HG02610 (cell line): ENCODE measurements around the gene ORAI2.
A peak's percentile ranks its signal among the peaks of the same experiment; 100 is the strongest.
"Not testable (repeated sequence)": the region's sequence is repeated elsewhere in the genome, so short reads cannot be mapped to it uniquely, and the experiment has no call there.

Experiments
- ATAC-seq: cut with Tn5 transposase; IDR thresholded peaks from one replicate; pipeline ENCODE4 v1.9.1; 2021; ENCODE audit warnings: mild to moderate bottlenecking, moderate library complexity; ENCODE audit not compliant: unreplicated experiment

Gene ORAI2

DNA sequence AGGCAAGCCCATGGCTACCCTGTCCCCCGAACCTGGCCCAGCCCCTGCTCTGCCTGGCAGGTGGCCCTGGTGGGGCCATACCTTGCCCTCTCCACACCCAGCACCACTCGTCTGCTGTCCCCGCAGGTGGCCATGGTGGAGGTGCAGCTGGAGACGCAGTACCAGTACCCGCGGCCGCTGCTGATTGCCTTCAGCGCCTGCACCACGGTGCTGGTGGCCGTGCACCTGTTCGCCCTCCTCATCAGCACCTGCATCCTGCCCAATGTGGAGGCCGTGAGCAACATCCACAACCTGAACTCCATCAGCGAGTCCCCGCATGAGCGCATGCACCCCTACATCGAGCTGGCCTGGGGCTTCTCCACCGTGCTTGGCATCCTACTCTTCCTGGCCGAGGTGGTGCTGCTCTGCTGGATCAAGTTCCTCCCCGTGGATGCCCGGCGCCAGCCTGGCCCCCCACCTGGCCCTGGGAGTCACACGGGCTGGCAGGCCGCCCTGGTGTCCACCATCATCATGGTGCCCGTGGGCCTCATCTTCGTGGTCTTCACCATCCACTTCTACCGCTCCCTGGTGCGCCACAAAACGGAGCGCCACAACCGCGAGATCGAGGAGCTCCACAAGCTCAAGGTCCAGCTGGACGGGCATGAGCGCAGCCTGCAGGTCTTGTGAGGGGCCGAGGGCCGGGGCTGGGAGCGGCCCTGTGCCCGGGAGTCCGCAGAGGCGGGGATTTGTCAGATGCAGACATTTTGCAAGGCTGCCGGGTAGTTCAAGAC lies 13.2 kb downstream of the ORAI2 start:
- ATAC-seq = no peak

DNA sequence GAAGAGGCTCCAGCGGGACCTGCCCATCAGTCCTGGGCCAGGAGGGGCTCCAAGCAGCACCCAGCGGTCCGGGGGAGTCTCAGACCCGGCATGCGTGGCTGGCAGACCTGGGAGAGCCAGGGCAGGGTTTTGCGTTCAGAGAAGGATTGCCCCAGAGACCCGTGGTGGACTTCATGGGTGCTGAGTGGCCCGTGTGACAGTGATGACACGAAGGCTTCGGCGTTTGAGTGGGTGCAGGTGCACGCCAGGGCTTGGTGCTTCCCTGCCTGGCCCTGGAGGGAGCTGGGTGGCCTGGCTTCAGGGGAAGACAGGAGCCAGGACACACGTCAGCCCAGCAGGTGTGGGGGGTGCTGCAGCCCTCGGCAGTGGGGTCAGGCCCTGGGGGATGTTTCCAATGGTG lies 13.9 kb downstream of the ORAI2 start:
- ATAC-seq = no peak

DNA sequence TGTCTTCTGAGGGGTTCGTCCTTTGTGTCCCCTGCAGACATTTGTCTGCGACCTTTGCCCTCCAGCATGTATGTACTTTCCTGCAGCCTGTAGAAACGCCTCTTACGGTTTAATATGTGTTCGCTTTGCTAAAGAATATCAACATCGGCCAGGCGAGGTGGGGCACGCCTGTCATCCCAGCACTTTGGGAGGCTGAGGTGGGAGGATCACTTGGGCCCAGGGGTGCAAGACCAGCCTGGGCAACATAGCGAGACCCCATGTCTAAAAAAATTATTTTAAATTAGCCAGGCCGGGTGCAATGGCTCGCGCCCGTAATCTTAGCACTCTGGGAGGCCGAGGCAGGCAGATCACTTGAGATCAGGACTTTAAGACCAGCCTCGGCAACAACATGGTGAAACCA lies 15.8 kb downstream of the ORAI2 start:
- no peak for ATAC-seq

DNA sequence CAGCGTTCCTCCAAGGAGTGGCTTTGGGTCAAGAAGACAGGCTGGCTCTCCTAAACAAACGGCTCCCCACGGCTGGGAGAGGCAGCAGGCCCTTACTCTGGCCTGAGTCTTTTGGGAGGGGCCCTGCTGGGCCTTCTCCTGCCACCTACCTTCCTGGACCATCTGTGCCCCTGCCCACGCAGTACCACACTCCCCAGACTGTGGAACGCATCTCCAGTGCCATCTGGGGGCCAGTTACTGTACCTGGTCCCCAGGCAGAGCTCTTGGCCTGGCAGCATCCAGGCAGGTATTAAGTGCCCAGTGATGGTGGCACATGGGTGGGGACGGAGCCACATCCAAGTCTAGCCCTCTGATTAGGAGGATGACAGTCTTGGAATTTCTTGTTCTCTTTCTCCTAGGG lies 16.9 kb downstream of the ORAI2 start:
- no peak for ATAC-seq

DNA sequence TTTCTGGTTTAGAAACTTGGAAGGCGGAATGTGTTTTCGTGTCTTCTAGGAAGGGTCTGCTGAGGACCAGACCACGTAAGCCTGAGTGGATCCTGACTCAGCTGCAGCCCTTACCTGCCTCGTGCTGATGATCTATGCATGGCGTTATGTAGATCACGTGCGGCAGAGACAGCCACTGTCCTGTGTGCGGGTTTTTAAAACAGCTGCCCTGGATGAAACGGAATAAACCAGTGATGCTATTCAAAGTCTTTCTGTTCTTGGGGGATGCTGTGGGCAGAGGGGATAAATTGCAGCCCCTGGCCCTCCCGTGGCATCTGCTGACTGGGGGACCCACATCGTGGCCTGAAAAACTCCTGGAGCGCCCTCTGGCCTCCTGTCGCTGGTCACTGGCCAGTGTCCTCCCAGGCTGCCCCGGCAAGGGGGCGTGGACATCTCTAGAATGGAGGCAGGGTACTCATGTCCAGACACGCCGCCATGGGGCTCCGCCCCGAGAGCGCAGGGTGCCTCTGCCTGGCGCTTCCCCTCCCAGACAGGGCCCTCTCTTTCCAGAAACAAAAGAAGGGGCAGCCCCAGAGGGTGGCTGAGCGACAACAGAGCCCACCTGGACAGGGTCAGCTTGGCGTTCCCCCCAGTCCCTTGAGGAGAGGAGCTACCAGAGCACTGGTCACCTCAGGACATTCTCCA lies 18.1 kb downstream of the ORAI2 start:
- no peak for ATAC-seq

DNA sequence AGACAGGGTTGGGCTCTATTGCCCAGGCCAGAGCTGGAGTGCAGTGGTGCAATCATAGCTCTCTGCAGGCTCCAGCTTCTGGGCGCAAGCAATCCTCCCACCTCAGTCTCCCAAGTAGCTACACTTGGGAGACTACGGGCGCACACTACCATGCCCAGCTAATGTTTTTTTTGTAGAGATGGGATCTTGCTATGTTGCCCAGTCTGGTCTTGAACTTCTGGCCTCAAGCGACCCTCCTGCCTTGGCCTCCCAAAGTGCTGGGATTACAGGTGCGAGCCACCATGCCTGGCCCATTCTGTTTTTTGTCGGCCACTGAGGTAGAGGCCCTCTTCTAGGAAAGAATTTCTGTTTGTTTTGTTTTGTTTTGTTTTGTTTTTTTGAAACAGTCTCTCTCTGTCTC lies 19.1 kb downstream of the ORAI2 start:
- no peak for ATAC-seq

DNA sequence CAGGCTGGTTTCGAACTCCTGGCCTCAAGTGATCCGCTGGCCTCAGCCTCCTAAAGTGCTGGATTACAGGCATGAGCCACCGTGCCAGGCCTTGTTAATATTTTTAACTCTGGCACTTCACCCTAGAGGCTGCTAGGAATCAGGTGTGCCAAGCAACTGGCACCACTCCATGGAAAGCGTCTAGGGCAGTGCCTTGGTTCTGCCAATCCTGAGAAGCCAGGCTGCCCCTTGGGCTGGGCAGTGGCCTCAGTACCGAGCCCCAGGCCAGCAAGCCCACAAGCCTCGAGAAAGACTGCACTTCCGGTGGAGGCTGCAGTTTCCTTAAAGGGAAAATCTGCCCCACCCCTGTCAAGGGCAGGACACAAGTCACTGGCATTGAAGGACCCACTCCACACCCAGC lies 19.9 kb downstream of the ORAI2 start:
- no peak for ATAC-seq

DNA sequence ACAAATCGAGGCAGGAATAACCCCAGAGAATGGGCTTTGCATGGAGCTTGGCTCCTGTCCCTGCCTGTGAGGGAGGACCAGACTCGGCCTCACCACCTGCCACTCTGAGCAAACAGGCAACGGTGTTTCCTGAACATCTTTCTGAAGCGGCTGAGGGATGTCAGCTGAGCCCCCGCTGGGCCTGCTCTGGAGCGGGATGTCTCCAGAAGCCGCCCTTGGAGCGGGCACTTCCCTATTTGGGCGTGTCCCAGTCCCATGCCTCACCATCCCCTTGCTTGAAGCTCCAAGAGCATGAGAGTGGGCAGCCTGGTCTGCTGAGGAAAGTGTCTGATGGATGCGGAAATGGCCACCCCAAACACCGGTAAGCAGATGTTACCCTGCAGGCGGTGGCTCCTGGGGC lies 21.1 kb downstream of the ORAI2 start:
- ATAC-seq = no peak

DNA sequence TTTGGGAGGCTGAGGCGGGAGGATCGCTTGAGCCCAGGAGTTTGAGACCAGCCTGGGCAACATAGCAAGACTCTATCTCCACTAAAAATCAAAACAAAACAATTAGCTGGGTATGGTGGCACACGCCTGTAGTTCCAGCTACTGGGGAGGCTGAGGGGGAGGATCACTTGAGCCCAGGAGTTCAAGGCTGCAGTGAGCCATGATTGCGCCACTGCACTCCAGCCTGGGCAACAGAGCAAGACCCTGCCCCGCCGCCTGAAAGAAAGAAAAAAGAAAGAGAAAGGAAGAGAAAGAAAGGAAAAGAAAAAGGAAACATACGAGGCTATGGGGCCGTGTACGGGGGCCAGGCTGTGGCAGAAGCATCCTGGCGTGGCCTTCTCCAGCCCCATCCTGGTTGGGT lies 21.6 kb downstream of the ORAI2 start:
- ATAC-seq = not testable (repeated sequence)

DNA sequence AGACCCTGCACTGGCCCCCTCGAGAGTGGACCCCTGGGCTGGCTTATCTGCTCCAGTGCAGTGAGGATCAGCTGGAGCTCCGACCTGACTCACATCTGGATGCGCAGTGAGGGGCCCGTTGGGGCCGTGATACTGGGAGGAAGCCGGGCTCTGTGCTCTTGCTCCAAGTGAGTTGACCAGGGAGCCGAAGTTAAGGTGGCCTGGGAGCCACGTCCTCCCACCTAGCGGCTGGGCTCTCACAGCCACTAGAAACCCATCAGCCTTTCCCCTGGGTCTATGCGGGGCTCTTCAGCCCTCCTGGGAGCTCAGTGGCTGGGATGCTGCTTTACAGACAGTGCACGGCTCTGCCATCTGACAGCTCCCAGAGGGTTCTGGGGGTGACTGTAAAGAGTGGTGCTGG lies 22.2 kb downstream of the ORAI2 start:
- ATAC-seq = no peak

DNA sequence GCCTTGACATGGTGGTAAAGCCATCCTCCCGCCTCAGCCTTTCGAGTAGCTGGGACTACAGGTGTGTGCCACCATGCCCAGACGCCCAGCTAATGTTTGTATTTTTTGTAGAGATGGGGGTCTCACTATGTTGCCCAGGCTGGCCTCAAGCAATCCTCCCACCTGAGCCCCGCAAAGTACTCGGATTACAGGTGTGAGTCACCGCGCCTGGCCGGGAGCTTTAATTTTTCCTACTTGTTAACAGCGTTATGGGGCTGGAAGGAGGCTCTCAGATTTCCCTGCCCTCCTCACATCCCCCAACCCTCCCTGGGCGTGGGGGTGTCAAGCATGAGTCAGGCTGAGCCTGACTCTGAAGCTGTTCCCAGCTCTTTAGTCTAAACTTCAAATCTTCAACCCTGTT lies 23.0 kb downstream of the ORAI2 start:
- ATAC-seq = no peak

DNA sequence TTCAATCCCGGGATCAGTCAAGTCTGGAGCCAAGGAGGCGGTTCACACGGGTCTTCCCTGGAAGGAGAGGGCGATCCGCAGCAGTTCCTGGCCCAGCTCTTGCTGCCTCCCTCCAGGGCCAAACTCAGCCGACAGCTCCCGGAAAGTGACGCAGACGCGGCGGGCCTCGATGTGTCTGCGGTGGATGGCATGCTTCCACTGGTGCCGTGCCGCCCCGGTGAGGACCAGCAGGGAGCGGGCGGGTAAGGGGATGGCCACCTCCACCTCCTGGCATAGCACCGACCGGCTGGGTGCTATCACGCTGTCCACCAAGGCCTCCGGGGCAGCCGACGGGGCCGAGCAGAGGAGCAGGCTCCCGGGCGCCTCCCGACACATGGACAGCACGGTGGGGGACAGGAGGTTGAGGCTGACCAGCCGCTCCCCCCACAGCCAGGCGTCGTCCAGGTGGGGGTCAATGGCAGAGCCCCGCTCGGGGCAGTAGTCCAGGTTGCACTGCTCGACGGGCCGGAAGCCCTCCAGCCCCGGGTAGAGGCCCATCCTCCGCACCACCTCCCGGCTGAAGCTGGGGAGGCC lies 24.1 kb downstream of the ORAI2 start:
- no peak for ATAC-seq

DNA sequence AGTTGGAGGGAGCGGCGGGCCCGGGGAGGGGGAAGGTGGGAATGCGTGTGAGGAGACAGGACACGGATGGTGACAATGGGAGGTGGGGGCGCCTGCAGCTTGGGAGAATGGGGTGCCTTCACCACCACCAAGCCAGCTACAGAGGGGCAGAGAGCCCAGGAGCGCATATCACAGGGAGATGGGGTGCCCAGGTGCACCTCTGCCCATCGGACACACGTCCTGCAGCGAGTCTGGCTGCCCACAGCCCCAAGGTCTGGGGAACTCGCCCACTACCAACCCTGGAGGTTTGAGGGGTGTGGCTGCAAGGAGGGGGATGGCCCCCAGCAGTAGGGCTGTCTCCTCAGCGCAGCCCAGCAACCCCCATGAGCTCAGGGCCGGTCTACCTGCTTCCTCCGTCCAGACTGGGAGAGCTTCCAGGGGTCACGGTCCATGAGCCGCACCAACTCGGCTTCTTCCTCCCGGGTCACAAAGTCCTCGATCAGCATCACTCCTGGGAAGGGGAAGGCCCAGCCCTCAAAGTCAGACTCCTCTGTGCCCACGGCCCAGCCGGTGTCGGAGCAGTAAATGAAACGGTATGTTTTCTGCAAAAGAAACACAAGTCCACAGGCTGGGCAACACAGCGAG lies 26.0 kb downstream of the ORAI2 start:
- no peak for ATAC-seq

DNA sequence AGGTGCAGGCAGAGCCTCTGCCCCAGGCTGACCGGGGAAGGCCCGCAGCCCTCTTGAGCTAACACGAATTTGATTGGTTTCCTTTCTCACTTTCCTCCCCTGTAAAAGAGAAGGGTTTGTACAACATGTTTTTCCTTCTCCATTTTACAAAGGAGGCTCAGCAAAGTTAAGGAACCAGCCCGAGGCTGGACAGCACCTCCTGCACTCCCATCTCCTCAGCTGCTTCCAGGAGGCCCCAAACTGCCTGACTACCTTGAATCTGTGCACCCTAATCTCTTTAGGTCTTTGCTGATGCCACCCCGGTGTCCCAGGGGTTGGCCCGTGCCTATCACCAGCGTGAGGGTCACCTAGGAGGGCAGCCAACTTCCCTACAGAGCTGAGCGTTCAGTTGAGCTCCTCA lies 27.1 kb downstream of the ORAI2 start:
- no peak for ATAC-seq

DNA sequence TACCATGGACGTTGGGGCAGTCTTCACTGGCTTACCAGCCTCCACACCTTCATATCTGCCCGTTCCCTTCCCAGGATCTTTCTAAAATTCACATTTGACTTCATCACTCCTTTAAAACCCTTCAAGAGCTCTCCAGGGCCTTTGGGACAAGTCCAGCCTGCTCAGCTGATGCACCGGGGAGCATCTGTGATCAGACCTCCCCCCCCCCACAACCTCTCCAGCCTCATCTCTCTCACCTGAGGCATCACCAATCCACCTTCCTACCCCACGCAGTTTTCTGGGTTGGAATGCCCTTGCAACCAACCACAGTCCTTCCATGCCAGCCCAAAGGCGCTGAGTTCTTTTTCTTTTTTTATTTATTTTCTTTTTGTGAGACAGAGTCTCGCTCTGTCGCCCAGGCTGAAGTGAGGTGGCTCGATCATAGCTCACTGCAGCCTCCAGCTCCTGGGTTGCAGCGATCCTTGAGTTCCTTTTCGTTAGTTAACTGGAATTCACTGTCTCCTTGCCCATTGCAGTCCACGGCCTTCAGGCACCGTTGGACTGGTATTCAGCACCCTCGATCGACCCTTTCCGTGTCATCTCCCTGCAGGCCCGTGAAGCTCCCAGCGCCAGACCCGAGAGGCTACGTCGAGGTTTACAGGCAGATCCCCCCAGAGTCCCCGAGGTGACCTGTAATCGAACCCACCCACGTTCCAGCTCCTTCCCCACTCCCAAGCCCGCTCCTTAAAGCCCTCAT lies 30.6 kb downstream of the ORAI2 start:
- no peak for ATAC-seq

DNA sequence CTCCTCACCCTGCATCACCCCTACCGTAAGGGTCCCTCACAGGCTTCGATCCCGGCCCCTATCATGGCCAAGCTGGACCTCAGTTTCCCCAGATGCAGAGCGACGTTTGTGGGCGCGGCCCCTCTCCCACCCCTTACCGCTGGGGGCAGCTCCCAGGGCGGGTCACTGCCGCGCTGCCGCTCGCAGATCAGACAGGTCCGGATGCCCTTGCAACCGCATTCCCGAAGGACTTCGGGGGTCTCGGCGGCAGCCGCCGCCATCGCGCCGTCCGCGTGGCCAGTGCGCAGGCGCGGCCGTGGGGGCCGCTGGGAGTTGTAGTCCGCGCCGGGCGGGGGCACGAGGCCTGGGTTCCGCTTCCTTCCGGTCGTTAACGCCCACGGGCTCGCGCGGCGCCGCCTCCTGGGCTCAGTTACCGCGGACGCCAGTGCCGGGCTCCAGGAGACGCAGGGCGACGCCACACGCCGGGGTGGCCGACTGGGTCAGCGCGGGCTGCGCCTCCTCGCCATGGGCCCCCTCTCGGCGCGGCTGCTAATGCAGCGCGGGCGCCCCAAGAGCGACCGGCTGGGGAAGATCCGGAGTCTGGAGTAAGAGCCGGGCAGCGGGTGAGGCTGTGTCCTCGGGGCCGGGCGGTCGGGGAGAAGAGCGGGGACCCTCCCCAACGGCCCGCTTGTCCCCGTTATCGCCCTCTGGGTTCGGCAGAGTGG lies 31.4 kb downstream of the ORAI2 start, which contains the start of the genes ALKBH4 and LRWD1:
TSS of gene ALKBH4 (minus strand) at position 287 of the 704 bp plus-strand sequence. CDS start at position 260, 27 bp downstream.
TSS of gene LRWD1 (plus strand) at position 408 of the 704 bp plus-strand sequence. CDS start at position 505, 97 bp downstream.
- ATAC-seq = peak; percentile 94

DNA sequence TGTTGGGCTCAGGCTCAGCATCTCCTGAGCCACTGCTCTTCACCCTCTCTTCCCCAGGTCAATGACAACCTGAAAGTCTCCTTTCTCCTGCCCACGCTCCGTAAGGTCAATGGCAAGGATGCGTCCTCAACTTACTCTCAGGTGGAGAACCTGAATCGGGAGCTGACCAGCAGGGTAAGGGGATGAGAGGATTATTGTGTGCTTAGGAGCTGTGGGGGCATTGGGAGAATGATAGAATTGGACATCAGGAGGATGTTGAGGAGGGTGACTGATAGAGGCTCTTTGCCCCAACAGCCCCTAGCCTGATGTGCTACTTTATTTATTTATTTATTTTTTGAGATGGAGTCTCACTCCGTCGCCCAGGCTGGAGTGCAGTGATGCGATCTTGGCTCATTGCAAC lies 32.7 kb downstream of the ORAI2 start:
- ATAC-seq = no peak

DNA sequence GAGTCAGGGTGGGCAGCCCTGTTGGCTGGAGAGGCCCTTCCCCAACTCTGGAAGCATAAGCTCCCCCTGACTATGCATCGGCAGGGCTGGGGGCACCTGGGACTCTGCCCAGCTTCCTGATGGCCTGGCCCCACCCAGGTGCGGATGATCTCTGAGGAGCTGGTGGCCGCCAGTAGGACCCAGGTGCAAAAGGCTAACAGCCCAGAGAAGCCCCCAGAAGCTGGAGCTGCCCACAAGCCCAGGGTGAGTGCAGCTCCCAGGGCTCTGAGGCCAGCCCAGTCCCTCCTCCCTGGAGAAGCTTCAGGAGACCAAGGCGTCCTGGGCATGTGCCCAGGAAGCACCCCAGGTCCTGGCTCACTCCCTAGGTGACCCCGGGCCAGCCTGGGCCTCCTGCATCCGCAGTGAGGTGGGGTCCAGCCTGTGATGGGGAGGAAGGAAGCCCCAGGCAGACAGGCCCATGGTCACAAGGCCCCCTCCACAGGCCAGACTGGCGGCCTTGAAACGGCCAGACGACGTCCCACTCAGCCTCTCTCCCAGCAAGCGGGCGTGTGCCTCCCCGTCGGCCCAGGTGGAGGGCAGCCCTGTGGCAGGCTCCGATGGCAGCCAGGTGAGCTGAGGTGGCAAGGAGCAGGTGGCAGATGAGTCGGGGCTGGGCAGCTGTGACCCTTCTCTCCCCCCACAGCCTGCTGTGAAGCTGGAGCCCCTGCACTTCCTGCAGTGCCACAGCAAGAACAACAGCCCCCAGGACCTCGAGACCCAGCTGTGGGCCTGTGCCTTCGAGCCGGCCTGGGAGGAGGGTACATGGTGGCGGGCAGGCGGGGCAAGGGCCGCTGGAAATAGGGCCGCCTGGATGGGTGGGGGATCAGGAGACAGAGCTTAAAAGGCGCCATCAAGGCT lies 34.5 kb downstream of the ORAI2 start:
- ATAC-seq = no peak
